GM19099 (cell line): ENCODE measurements around the gene ZNF580.

Experiments used
- POLR2A ChIP-seq: IDR thresholded peaks from 3 replicates; pipeline ENCODE4 v1.6.1; 2011; ENCODE audit warnings: low read depth; ENCODE audit not compliant: insufficient read length; ENCODE audit errors: extremely low read depth

Gene ZNF580

GRCh38 chr19:55690109-55690768 lies 49.4 kb downstream of the ZNF580 start:
- no peak for TF ChIP-seq POLR2A

- no peak for TF ChIP-seq POLR2A
Measured at GRCh38 chr19:55690769-55691545, 50.2 kb downstream of the ZNF580 start.

GRCh38 chr19:55691561-55692481 lies 51.0 kb downstream of the ZNF580 start:
- no peak for TF ChIP-seq POLR2A

GRCh38 chr19:55692681-55693081 lies 51.9 kb downstream of the ZNF580 start:
- no peak for TF ChIP-seq POLR2A
